Measurements from ENCODE around the gene ZNF581. TPM values are rescaled to one million over a fixed set of nuclear protein-coding genes. Genes with fewer than 3 reads are reported as not detected.

ZNF581 gene
- total RNA-seq, 1 experiment from 2014 or later, result 37.5 TPM

- ATAC-seq, result no peak
- no peak for TF ChIP-seq EZH2 (IDR thresholded peaks at IDR 0.05; ENCODE audit: low read length, unreplicated experiment)
- TF ChIP-seq EZH2phosphoT487 (IDR thresholded peaks at IDR 0.05; ENCODE audit: borderline replicate concordance, low read length), result no peak
- no peak for TF ChIP-seq CTCF (conservative IDR thresholded peaks at IDR 0.05; ENCODE audit: low read depth, low read length)
- H4K20me1 ChIP-seq (ENCODE audit: low read length), result peaks cover 4% of the 10 kb centered on the region; the same call in 1 of the 2 replicates
- no peaks in the 10 kb centered on the region for H3K9me2 ChIP-seq (replicated peaks; ENCODE audit: low read length)
- no peaks in the 10 kb centered on the region for H3K27me3 ChIP-seq (ENCODE audit: low read length)
- intact Hi-C loops (cut with micrococcal nuclease), result no loop called here
- H3K27ac ChIP-seq (ENCODE audit: low read length), result no peak overlapping the region
- no peak overlapping the region for H2AFZ ChIP-seq (ENCODE audit: low read length)
- POLR2A ChIA-PET (ENCODE audit: unreplicated experiment), result interaction anchor here (0.6 to 1.2 kb wide), 2 partner anchors 31 to 173 kb away, joined by 6 to 9 read pairs; partner anchors contain the start of gene U2AF2
- H3K4me1 ChIP-seq (ENCODE audit: insufficient read depth, low read length), result peaks cover 10% of the 10 kb centered on the region
- H3K4me2 ChIP-seq (ENCODE audit: low read length), result peak overlapping the region; percentile 58
- peaks cover 8% of the 10 kb centered on the region for H3K79me2 ChIP-seq (ENCODE audit: low read length)
- no peaks in the 10 kb centered on the region for H3K9me3 ChIP-seq (ENCODE audit: low read length)
- H3F3A ChIP-seq (ENCODE audit: low read length, unreplicated experiment), result no peaks in the 10 kb centered on the region
- H3K4me3 ChIP-seq (ENCODE audit: low read length), result peak overlapping the region; percentile 54
- no peak overlapping the region for H3K9ac ChIP-seq (ENCODE audit: low read length)
- DNase-seq, result no peak
- CTCF ChIA-PET, result interaction anchor here (0.8 to 1.0 kb wide), 2 partner anchors 17 to 19 kb away, joined by 4 read pairs; no protein-coding TSS in a partner anchor
- H3K36me3 ChIP-seq (ENCODE audit: low read depth, low read length), result no peaks in the 10 kb centered on the region
- TSS peak; percentile 45 for BruUV-seq (replicated peaks)
Observed at GRCh38 chr19:55623561-55623960, 19.9 kb upstream of the ZNF581 start.

- ChIA-PET CTCF (interaction anchor here (0.5 to 1.0 kb wide), 6 partner anchors 11 to 185 kb away, joined by 3 to 7 read pairs (median 5); no protein-coding TSS in a partner anchor), POLR2A (ENCODE audit: unreplicated experiment) (interaction anchor here (0.6 to 1.2 kb wide), 8 partner anchors 8 to 1780 kb away, joined by 3 to 19 read pairs (median 4); partner anchors contain the start of genes FIZ1 and U2AF2)
- intact Hi-C loops (cut with micrococcal nuclease), result loop anchor here (1.0 to 2.0 kb wide), 2 partner anchors 19 to 38 kb away; partner anchors contain the start of gene ZNF865
- H3K4me2 ChIP-seq (ENCODE audit: low read length), result peak within 1 kb of the TSS; percentile 91
- peaks cover 8% of the 10 kb centered on the region for H3K79me2 ChIP-seq (ENCODE audit: low read length)
- H4K20me1 ChIP-seq (ENCODE audit: low read length), result peaks cover 4% of the 10 kb centered on the region; the same call in 1 of the 2 replicates
- H2AFZ ChIP-seq (ENCODE audit: low read length), result peak within 1 kb of the TSS; percentile 92
- TF ChIP-seq EZH2 (IDR thresholded peaks at IDR 0.05; ENCODE audit: low read length, unreplicated experiment) (no peak), EZH2phosphoT487 (IDR thresholded peaks at IDR 0.05; ENCODE audit: borderline replicate concordance, low read length) (no peak), CTCF (conservative IDR thresholded peaks at IDR 0.05; ENCODE audit: low read depth, low read length) (no peak)
- BruUV-seq (replicated peaks), result no TSS peak
- peak within 1 kb of the TSS; percentile 71 for H3K4me3 ChIP-seq (ENCODE audit: low read length)
- peak; percentile 95 for DNase-seq
- H3K4me1 ChIP-seq (ENCODE audit: insufficient read depth, low read length), result peaks cover 10% of the 10 kb centered on the region
- peak within 1 kb of the TSS; percentile 76 for H3K27ac ChIP-seq (ENCODE audit: low read length)
- H3K9me3 ChIP-seq (ENCODE audit: low read length), result no peaks in the 10 kb centered on the region
- peak; percentile 87 for ATAC-seq
- H3K9me2 ChIP-seq (replicated peaks; ENCODE audit: low read length), result no peaks in the 10 kb centered on the region
- no peaks in the 10 kb centered on the region for H3K36me3 ChIP-seq (ENCODE audit: low read depth, low read length)
- no peaks in the 10 kb centered on the region for H3K27me3 ChIP-seq (ENCODE audit: low read length)
- no peaks in the 10 kb centered on the region for H3F3A ChIP-seq (ENCODE audit: low read length, unreplicated experiment)
- H3K9ac ChIP-seq (ENCODE audit: low read length), result peak within 1 kb of the TSS; percentile 87
Observed at GRCh38 chr19:55624109-55625003, 19.1 kb upstream of the ZNF581 start, which contains the start of gene ZNF784. ZNF784 (minus strand) TSS chr19:55624566; CDS start chr19:55624561, 5 bp downstream.
